Fibroblast of the aortic adventitia (primary cell): ENCODE data around the gene CLCN2. TPM values are rescaled to one million over a fixed set of nuclear protein-coding genes. Genes with fewer than 3 reads are reported as not detected.

Experiments used
- DNase-seq: peaks from one replicate; pipeline ENCODE4 v3.0.0-alpha.2; 2010; ENCODE audit warnings: low read depth
- H3K4me3 ChIP-seq: 2 replicates; pipeline ENCODE4 v1.5.1; 2011; ENCODE audit warnings: low read depth, mild to moderate bottlenecking, control low read depth, low read length, moderate library complexity
- CTCF ChIP-seq: IDR thresholded peaks from 2 replicates; pipeline ENCODE4 v1.5.1; 2011; ENCODE audit warnings: mild to moderate bottlenecking, low read length, control low read depth, inconsistent platforms; ENCODE audit not compliant: insufficient read depth
- total RNA-seq: library from RNA; depleted of rRNA; stranded (reverse); fragments of >200 nt; gene quantifications from 2 replicates; pipeline ENCODE4 v1.2.3, GENCODE V29; 2012; ENCODE audit warnings: low replicate concordance

Gene CLCN2
- total RNA-seq, 1 donor = 5.9 TPM

DNA sequence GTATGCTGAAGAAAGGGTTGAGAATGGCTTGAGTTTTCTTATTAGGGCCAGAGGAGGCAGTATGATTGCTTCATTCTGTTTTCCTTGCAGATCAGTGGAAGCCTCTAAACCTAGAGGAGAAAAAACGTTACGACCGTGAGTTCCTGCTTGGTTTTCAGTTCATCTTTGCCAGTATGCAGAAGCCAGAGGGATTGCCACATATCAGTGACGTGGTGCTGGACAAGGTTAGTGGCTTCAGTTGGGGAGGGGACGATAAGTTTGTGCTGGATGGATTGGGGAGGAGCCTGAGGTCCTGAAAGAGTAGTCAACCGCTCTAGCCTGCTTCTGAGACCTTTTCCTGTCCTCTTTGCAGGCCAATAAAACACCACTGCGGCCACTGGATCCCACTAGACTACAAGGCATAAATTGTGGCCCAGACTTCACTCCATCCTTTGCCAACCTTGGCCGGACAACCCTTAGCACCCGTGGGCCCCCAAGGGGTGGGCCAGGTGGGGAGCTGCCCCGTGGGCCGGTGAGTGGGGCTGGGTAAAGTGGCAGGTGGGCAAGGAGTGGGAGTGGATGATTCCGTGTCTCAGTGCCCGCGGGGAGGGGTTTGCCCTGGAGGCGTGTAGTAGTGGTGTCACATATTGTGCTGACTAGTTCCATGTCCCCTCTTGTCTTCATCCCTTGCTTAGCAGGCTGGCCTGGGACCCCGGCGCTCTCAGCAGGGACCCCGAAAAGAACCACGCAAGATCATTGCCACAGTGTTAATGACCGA lies 38.5 kb downstream of the CLCN2 start:
- peak; percentile 85 for DNase-seq
- H3K4me3 ChIP-seq = no peak overlapping the region
- TF ChIP-seq CTCF = no peak

GRCh38 chr3:184321666-184322065 lies 39.7 kb downstream of the CLCN2 start:
- TF ChIP-seq CTCF = no peak
- DNase-seq = no peak
- H3K4me3 ChIP-seq = no peak overlapping the region

- H3K4me3 ChIP-seq = peak overlapping the region; percentile 57
- no peak for TF ChIP-seq CTCF
- peak; percentile 98 for DNase-seq
These were observed 41.3 kb downstream of the CLCN2 start for GRCh38 chr3:184320104-184320445.

DNA sequence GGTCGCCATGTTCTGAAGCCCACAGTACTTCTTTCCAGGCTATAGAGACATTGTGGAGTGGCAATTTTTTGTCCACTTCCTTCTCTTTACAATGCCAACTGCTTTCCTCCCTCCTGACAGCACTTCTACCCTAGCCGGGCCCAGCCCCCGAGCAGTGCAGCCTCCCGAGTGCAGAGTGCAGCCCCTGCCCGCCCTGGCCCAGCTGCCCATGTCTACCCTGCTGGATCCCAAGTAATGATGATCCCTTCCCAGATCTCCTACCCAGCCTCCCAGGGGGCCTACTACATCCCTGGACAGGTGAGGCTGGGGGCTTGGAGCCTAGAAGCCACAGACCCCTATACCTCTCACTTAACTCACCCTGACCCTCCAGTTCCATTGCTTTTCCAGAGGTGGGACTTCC lies 44.2 kb downstream of the CLCN2 start:
- no peak for TF ChIP-seq CTCF
- DNase-seq = no peak
- H3K4me3 ChIP-seq = peak overlapping the region; percentile 89

DNA sequence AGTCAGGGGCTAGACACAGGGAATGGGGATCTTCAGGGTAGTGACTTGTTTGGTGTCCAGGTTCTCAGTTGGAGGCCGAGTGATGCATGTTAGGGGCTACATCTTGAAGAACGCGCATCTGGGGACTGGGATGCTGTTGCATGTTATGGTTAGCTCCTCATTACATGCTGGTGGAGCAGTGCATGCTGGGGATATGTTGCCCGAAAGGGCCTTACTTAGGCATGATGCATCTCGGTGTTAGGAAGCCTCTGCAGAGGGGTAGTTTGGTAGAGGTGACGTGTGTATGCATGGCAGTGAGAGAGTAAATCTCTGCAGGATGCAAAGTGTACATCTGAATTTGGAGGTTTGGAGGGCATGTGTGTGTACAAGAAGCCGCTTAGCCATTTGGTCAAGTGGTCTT lies 44.6 kb downstream of the CLCN2 start:
- no peak for DNase-seq
- H3K4me3 ChIP-seq = peak overlapping the region; percentile 89
- no peak for TF ChIP-seq CTCF

DNA sequence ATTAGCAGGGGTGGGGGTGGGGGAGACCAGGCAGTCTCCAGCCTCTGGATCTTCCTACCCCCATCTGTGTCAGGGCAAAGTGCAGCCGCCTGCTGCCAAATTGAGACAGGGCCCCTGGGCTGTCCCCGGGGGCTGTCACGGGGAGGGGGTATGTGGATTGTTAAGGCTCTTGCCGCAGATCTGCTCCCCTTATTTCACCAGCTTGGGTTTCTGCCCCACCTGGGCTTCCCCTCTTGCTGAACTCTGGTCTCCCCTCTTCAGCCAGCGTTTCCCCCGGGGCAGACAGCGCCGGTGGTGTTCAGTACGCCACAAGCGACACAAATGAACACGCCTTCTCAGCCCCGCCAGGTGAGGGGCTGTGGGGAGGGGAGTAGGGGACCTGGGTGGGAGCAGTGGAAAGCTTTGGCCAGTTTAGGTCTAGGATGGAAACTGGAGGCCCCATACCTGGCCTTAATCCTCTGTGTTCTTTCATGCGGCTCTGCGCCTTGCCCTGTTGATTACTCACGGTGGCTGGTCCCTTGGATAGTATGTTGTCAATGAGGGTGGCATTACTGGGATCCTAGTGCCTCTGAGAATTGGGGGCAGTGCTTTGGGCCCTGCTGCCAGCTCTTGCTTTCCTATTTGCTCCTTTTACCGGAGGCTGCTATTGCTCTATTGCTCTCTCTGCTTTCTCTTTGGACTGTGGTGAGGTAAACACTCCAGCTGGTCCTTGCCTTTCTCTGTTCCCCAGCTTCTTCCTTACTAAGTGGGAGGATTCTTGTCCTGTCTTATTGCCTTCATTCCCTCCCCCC lies 45.3 kb downstream of the CLCN2 start:
- no peak for DNase-seq
- TF ChIP-seq CTCF = no peak
- peak overlapping the region; percentile 89 for H3K4me3 ChIP-seq
